COLO829 (cell line): ENCODE measurements around the gene LMX1B.

Experiments used
- DNase-seq: peaks from one replicate; pipeline ENCODE4 v3.0.0; 2012; ENCODE audit warnings: low spot score

LMX1B gene

GRCh38 chr9:126604059-126605055, 9.4 kb upstream of the LMX1B start:
- DNase-seq, result no peak

- no peak for DNase-seq
Measured at GRCh38 chr9:126605792-126606482, 7.8 kb upstream of the LMX1B start.

DNA sequence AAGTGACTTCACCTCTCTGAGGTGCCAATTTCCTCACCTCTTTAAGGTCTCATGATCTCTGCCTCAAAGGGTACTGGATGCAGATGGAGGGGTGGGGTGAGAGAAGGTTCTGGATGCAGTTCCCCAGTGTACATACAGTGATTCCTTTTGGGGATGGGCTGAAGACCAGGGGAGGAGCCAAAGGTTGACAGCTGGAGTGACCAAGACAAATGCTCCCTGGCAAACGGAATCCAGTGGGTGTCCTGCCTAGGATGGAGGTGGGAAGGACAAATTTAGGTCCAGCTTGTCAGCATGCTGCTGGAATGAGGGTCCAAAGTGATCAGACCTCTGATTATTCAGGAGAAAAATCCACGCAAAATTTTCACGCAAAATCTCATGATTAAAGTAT, 7.3 kb upstream of the LMX1B start:
- no peak for DNase-seq

- DNase-seq, result no peak
Measured at GRCh38 chr9:126607086-126607485, 6.6 kb upstream of the LMX1B start.

- DNase-seq, result no peak
Measured at GRCh38 chr9:126607731-126608130, 6.0 kb upstream of the LMX1B start.

- DNase-seq, result no peak
Measured at GRCh38 chr9:126608551-126608950, 5.2 kb upstream of the LMX1B start.

DNA sequence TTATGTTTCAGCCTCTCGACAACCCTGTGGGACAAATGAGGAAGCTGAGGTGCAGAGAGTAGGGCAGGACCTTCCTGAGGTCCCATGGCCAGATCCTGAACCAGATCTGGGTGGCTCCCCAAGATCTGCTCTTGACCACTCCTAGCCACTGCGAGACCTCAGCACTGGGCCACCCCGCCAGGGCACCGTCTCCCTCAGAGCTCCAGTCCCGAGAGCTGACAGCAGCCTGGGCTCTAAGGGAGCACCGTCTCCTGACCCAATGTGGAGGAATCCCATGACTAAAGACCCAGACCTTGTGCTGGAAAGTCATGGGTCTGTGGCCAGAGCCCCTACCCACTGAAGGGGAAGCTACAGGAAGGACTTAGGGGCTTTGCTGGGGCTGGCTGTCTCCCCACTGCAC, 4.5 kb upstream of the LMX1B start:
- no peak for DNase-seq

- DNase-seq, result no peak
Measured at GRCh38 chr9:126609711-126610388, 3.9 kb upstream of the LMX1B start.

DNA sequence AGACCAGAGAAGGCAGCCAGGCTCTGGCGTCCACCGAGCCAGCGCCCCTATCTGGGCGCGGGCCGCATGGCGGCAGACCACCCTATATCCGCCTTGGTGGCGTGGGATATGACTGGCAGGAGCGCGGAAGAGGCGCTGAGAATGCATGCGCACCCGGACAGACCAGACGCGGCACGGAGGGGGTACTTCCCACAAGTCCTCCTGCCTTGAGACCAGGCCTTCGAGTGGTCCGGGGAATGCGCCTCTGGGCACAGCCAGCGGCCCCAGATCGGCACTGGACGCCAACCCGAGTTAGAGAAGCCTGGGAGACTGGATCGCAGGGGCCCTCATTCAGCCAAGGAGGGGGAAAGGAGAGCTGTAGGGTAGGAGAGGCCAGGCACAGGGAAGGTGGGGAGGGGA, 2.5 kb upstream of the LMX1B start:
- no peak for DNase-seq

DNA sequence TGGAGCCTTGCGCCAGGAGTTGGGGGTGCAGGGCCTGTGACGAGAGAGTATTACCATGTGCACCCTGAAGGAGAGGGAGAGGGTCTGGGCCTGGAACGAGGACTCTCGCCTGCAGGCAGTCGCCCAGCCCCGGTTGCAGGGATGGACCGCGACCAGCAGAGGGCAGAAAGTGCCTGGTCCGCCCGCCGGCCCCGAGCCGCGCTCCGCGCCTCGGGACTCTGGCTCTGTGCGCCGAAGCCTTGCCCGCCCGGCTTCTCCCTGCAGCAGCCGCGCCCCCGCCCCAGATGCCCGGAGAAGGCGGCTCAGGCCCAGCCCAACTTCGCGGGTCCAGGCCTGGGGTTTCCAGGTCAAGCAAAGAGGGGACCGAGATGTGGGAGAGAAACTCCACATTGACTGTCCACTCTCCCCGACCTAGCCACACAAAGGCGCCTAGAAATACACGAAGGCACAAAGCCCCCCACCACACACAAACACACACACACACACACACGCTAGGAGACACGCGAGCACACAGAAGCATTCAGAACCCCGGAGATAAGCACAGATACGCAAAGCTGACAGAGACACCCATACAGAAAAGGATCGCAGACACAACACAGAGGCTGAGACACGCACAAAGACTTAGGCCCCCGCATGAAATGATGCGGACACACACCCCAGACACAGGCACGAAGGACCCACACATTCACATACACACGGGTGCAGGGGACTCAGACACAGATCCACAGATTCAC, 2.0 kb upstream of the LMX1B start:
- DNase-seq, result peak; percentile 69

- DNase-seq, result no peak
Measured at GRCh38 chr9:126612326-126612812, 1.4 kb upstream of the LMX1B start.

GRCh38 chr9:126612813-126613641, 701 bp upstream of the LMX1B start:
- no peak for DNase-seq

DNA sequence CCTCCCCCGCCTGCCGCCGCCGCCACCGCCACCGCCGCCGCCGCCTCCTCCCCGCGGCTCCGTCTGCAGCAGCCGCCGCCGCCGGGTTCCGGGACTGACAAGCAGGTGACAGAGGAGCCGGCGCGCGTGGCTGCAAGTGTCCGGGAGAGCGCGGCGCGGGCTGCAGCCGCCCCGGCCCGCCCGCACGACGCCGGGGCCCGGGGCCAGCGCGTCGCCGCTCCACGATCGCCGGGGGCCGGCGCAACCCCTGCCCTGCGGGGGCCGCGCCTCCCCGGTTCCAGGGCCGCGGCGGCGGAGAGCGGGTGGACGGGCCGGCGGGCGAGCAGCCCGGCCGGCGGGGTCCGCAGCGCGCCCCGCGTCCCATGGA, 343 bp downstream of the LMX1B start:
- DNase-seq, result no peak

GRCh38 chr9:126614455-126615244, 922 bp downstream of the LMX1B start:
- DNase-seq, result no peak

GRCh38 chr9:126615245-126615790, 1.6 kb downstream of the LMX1B start:
- DNase-seq, result no peak

- no peak for DNase-seq
Measured at GRCh38 chr9:126615791-126616447, 2.2 kb downstream of the LMX1B start.

- no peak for DNase-seq
Measured at GRCh38 chr9:126616521-126616976, 2.8 kb downstream of the LMX1B start.

- DNase-seq, result no peak
Measured at GRCh38 chr9:126617003-126617822, 3.5 kb downstream of the LMX1B start.
